ENCODE measurements around the gene ANKRD49. TPM values are rescaled to one million over a fixed set of nuclear protein-coding genes. Genes with fewer than 3 reads are reported as not detected.

ANKRD49 gene, protein sequence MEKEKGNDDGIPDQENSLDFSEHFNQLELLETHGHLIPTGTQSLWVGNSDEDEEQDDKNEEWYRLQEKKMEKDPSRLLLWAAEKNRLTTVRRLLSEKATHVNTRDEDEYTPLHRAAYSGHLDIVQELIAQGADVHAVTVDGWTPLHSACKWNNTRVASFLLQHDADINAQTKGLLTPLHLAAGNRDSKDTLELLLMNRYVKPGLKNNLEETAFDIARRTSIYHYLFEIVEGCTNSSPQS
- total RNA-seq, result 4.4 TPM
- long read RNA-seq, partial matches to known transcripts, result 0 of 2 reads
- long read RNA-seq, other reads (novel, unspliced or antisense), result 0 of 2 reads

DNA sequence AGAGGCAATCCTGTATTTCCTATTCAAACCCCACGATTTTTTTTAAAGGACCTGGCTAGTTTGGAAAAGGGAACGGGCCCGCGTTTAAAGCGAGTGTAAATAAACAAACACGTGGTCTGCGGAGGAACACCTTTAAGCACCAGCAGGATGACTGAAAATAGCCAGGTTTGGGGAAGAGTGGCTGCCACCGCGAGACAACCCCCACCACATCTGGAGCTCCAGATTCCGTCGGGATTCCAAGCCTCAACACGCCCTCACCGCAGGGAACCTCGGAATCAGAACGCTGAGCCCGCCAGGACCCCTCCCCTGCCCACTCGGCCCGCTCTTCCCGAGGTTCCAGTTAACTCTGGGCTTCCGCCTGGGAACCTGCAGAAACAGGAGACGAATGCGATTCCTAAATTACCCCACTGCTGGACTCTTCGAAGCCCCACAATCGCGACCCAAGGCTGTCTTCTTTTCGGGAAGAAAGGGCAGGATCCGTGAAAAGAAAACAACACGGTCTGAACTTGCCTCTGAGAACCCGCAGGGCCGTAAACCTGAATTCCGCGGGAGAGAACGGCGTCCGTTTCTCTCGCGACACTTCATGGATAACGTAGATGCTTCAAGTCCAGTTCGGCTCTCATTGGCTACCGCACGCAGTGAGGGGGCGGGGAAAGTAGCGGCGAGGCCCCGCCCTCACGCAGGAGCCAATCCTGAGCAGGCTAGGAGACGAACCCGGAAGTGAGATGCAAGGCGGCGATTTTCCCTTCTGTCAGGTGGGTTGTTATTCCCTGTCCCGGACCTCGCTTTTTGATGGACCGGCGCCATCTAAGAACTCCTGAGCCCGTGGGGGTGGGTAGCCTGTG is at the start of gene ANKRD49, which contains the start of gene MRE11:
TSS of gene ANKRD49 (plus strand) at position 704 of the 845 bp plus-strand sequence. CDS start 2,710 bp downstream, outside the sequence.
TSS of gene MRE11 (minus strand) at position 564 of the 845 bp plus-strand sequence. CDS start 1,043 bp downstream, outside the sequence.
- TF ChIP-seq, protein P1, sequence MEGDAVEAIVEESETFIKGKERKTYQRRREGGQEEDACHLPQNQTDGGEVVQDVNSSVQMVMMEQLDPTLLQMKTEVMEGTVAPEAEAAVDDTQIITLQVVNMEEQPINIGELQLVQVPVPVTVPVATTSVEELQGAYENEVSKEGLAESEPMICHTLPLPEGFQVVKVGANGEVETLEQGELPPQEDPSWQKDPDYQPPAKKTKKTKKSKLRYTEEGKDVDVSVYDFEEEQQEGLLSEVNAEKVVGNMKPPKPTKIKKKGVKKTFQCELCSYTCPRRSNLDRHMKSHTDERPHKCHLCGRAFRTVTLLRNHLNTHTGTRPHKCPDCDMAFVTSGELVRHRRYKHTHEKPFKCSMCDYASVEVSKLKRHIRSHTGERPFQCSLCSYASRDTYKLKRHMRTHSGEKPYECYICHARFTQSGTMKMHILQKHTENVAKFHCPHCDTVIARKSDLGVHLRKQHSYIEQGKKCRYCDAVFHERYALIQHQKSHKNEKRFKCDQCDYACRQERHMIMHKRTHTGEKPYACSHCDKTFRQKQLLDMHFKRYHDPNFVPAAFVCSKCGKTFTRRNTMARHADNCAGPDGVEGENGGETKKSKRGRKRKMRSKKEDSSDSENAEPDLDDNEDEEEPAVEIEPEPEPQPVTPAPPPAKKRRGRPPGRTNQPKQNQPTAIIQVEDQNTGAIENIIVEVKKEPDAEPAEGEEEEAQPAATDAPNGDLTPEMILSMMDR (IDR thresholded peaks at IDR 0.05; ENCODE audit: borderline replicate concordance), result no peak
- DNase-seq, result peak; percentile 97
- peaks cover 38% of the 10 kb centered on the region for H3K4me1 ChIP-seq
- intact Hi-C loops (cut with micrococcal nuclease), result no loop called here
- peak within 1 kb of the TSS; percentile 89 for H3K4me3 ChIP-seq
- H3K9me3 ChIP-seq (replicated peaks), result no peaks in the 10 kb centered on the region
- peak within 1 kb of the TSS; percentile 79 for H3K27ac ChIP-seq (replicated peaks)
- no peaks in the 10 kb centered on the region for H3K27me3 ChIP-seq (ENCODE audit: low read depth)
- H3K36me3 ChIP-seq, result peaks cover 30% of the 10 kb centered on the region

DNA sequence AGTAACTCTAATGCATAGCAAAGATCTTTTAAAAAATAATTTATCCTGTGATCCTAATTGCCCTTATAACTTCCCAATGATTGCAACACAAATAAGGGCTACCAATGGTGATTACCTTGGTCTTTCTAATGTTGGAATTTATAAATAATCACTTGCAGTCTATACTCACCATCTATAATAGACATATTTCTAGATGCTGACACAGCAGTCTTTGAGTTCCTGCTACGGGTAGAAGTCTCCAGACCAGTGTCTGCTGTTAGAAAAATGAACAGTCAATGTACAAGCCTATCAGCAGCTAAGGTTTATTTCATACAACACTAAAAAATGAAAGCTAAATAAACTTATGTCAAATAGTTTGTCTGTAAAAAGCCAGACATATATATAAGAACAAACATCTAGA is 48.1 kb upstream of the ANKRD49 start:
- intact Hi-C loops (cut with micrococcal nuclease), result no loop called here
- no peaks in the 10 kb centered on the region for H3K4me1 ChIP-seq
- no peak overlapping the region for H3K27ac ChIP-seq (replicated peaks)
- peaks cover 56% of the 10 kb centered on the region for H3K36me3 ChIP-seq
- no peaks in the 10 kb centered on the region for H3K27me3 ChIP-seq (ENCODE audit: low read depth)
- H3K4me3 ChIP-seq, result no peak overlapping the region
- no peaks in the 10 kb centered on the region for H3K9me3 ChIP-seq (replicated peaks)
- TF ChIP-seq, protein P1 (IDR thresholded peaks at IDR 0.05; ENCODE audit: borderline replicate concordance), result no peak
- DNase-seq, result no peak

DNA sequence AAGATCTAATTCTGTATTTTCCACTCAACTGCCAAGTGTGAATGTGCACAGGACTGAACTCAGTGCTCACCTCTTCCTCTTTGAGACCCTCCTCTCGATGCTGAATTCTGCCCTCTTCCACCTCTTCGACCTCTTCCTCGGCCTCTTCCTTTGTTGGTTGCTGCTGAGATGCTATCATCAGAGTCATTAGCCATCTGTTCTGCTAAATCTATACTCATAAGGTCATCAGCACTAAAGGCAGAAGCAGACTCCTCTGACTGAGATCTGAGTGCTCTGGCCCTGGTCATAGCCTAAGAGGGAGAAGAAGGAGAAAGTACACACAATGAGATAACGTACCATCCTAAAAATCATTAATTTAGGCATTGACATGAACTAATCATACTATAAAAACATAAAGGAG is 46.6 kb upstream of the ANKRD49 start:
- TF ChIP-seq, protein P1 (IDR thresholded peaks at IDR 0.05; ENCODE audit: borderline replicate concordance), result no peak
- no peak for DNase-seq
- peaks cover 56% of the 10 kb centered on the region for H3K36me3 ChIP-seq
- no peaks in the 10 kb centered on the region for H3K4me1 ChIP-seq
- no peaks in the 10 kb centered on the region for H3K9me3 ChIP-seq (replicated peaks)
- H3K27me3 ChIP-seq (ENCODE audit: low read depth), result no peaks in the 10 kb centered on the region
- intact Hi-C loops (cut with micrococcal nuclease), result no loop called here
- no peak overlapping the region for H3K4me3 ChIP-seq
- H3K27ac ChIP-seq (replicated peaks), result no peak overlapping the region

DNA sequence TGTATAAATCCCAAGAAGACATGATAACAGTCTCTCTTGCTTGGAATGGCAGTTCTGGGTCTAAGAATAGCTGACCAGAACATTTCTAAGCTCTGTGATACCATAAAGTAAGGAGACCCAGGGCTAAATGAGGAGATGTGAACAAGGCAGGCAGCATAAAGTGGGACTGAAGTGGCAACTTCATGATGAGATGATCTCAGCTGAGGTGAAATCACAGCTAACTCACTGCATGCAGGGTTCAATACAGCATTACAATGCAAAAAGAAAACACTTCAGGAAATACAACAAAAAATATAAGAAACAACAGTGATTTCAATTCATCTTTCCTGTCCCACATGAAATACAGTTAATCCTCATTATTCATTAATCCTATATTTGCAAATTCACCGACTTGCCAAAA is 44.8 kb upstream of the ANKRD49 start:
- intact Hi-C loops (cut with micrococcal nuclease), result no loop called here
- Histone ChIP-seq H3K27ac (replicated peaks) (no peak overlapping the region), H3K4me3 (no peak overlapping the region), H3K36me3 (peaks cover 52% of the 10 kb centered on the region), H3K4me1 (no peaks in the 10 kb centered on the region), H3K27me3 (ENCODE audit: low read depth) (no peaks in the 10 kb centered on the region), H3K9me3 (replicated peaks) (no peaks in the 10 kb centered on the region)
- TF ChIP-seq, protein P1 (IDR thresholded peaks at IDR 0.05; ENCODE audit: borderline replicate concordance), result no peak
- no peak for DNase-seq

DNA sequence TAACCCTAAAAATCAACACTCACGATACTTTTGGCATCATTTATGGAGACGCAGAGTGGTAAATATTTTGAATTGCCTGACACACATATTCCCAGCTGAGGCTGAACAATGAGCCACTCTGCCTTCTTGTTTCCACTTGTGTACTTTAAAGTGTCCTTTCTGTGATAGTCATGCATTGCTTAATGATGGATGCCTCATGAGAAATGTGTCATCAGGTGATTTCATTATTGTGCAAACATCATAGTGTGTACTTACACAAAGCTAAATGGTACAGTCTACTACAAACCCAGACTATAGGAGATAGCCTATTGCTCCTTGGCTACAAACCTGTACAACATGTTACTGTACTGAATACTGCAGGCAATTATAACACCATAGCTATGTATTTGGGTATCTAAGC is 44.3 kb upstream of the ANKRD49 start:
- peaks cover 52% of the 10 kb centered on the region for H3K36me3 ChIP-seq
- H3K27ac ChIP-seq (replicated peaks), result no peak overlapping the region

More for the DNA sequence above, 44.3 kb upstream of the ANKRD49 start:
- Histone ChIP-seq H3K9me3 (replicated peaks) (no peaks in the 10 kb centered on the region), H3K27me3 (ENCODE audit: low read depth) (no peaks in the 10 kb centered on the region), H3K4me3 (no peak overlapping the region), H3K4me1 (no peaks in the 10 kb centered on the region)
- no peak for DNase-seq
- intact Hi-C loops (cut with micrococcal nuclease), result no loop called here
- TF ChIP-seq, protein P1 (IDR thresholded peaks at IDR 0.05; ENCODE audit: borderline replicate concordance), result no peak

All from left ventricle myocardium inferior (tissue), 1 donor.